SIG-M5 treated with dmso at 0.1 percent for 504 hours (cell line): ENCODE results near the gene PPP2R1B.

Experiments
- DNase-seq: peaks from one replicate; lab custom pipeline; 2025; ENCODE audit not compliant: unreplicated experiment; lab: John Stamatoyannopoulos, UW

Gene PPP2R1B

GRCh38 chr11:111765984-111766833 is at the start of gene PPP2R1B:
TSS of gene PPP2R1B (minus strand) at chr11:111766389. CDS start at chr11:111766361, 28 bp downstream.
- DNase-seq = peak; percentile 69

GRCh38 chr11:111815489-111815888 is 49.3 kb upstream of the PPP2R1B start:
- no peak for DNase-seq

GRCh38 chr11:111814557-111815320 is 48.5 kb upstream of the PPP2R1B start:
- no peak for DNase-seq

- no peak for DNase-seq
Measured at GRCh38 chr11:111814106-111814505, 47.9 kb upstream of the PPP2R1B start.

GRCh38 chr11:111812211-111812610 is 46.0 kb upstream of the PPP2R1B start:
- DNase-seq = no peak

- no peak for DNase-seq
Measured at GRCh38 chr11:111811445-111811844, 45.3 kb upstream of the PPP2R1B start.

GRCh38 chr11:111808834-111809233 is 42.6 kb upstream of the PPP2R1B start:
- no peak for DNase-seq

GRCh38 chr11:111808063-111808588 is 41.9 kb upstream of the PPP2R1B start:
- DNase-seq = no peak

GRCh38 chr11:111807076-111807475 is 40.9 kb upstream of the PPP2R1B start:
- no peak for DNase-seq

GRCh38 chr11:111801135-111801534 is 34.9 kb upstream of the PPP2R1B start:
- no peak for DNase-seq

GRCh38 chr11:111798279-111798678 is 32.1 kb upstream of the PPP2R1B start:
- no peak for DNase-seq

- peak; percentile 73 for DNase-seq
Measured at GRCh38 chr11:111797145-111797581, 31.0 kb upstream of the PPP2R1B start.

GRCh38 chr11:111796696-111797095 is 30.5 kb upstream of the PPP2R1B start:
- DNase-seq = no peak

- no peak for DNase-seq
Measured at GRCh38 chr11:111795334-111795985, 29.3 kb upstream of the PPP2R1B start.

- DNase-seq = no peak
Measured at GRCh38 chr11:111793863-111794262, 27.7 kb upstream of the PPP2R1B start.

GRCh38 chr11:111792955-111793500 is 26.8 kb upstream of the PPP2R1B start:
- DNase-seq = no peak

- no peak for DNase-seq
Measured at GRCh38 chr11:111792314-111792713, 26.1 kb upstream of the PPP2R1B start.

- DNase-seq = no peak
Measured at GRCh38 chr11:111788464-111788863, 22.3 kb upstream of the PPP2R1B start.

GRCh38 chr11:111788051-111788450 is 21.9 kb upstream of the PPP2R1B start:
- peak; percentile 13 for DNase-seq

- DNase-seq = no peak
Measured at GRCh38 chr11:111785886-111786412, 19.8 kb upstream of the PPP2R1B start.

GRCh38 chr11:111785076-111785475 is 18.9 kb upstream of the PPP2R1B start:
- DNase-seq = no peak
